Neural cell (in vitro differentiated cells): ENCODE data around the gene SYT2. TPM values are rescaled to one million over a fixed set of nuclear protein-coding genes. Genes with fewer than 3 reads are reported as not detected.

Source experiments
- H2AFZ ChIP-seq: fragments of 200-600, 300-800 bp; sonication (generic), shearing (Covaris generic); 2 replicates; pipeline ENCODE4 v1.6.0; 2014; ENCODE audit warnings: low read depth, mild to moderate bottlenecking, antibody characterized with exemption, low read length, moderate library complexity
- H3F3A ChIP-seq: fragments of 200-600 bp; shearing (Covaris generic); 2 replicates; pipeline ENCODE4 v1.6.1; 2016; ENCODE audit warnings: mild to moderate bottlenecking, moderate library complexity, mixed read lengths, antibody characterized with exemption, low read length; ENCODE audit not compliant: insufficient read depth, poor library complexity, severe bottlenecking
- H3K27ac ChIP-seq: fragments of 200-600, 300-800 bp; sonication (generic), shearing (Covaris generic); 2 replicates; pipeline ENCODE4 v1.5.1; 2014; ENCODE audit warnings: mild to moderate bottlenecking, low read length, moderate library complexity
- H3K27me3 ChIP-seq: fragments of 300-800, 200-600 bp; sonication (generic), shearing (Covaris generic); 2 replicates; pipeline ENCODE4 v1.6.0; 2014; ENCODE audit warnings: mild to moderate bottlenecking, low read depth, low read length, moderate library complexity; ENCODE audit not compliant: insufficient read depth
- H3K36me3 ChIP-seq: fragments of 300-800, 200-600 bp; sonication (generic), shearing (Covaris generic); 2 replicates; pipeline ENCODE4 v1.5.1; 2014; ENCODE audit warnings: mild to moderate bottlenecking, antibody characterized with exemption, low read length, moderate library complexity; ENCODE audit not compliant: insufficient read depth
- H3K4me2 ChIP-seq: fragments of 300-800, 200-600 bp; sonication (generic), shearing (Covaris generic); 2 replicates; pipeline ENCODE4 v1.6.0; 2014; ENCODE audit warnings: mild to moderate bottlenecking, low read length
- H3K4me3 ChIP-seq: fragments of 300-800, 200-600 bp; sonication (generic), shearing (Covaris generic); 2 replicates; pipeline ENCODE4 v1.5.1; 2014; ENCODE audit warnings: mild to moderate bottlenecking, low read length, moderate library complexity
- H3K79me2 ChIP-seq: fragments of 200-600 bp; shearing (Covaris generic); replicated peaks from 2 replicates; pipeline ENCODE4 v1.6.0; 2014; ENCODE audit warnings: mild to moderate bottlenecking, low read length, moderate library complexity; ENCODE audit not compliant: insufficient read depth
- H3K9ac ChIP-seq: fragments of 300-800, 200-600 bp; sonication (generic), shearing (Covaris generic); 2 replicates; pipeline ENCODE4 v1.6.1; 2016; ENCODE audit warnings: mild to moderate bottlenecking, low read length, mixed read lengths
- H3K9me2 ChIP-seq: fragments of 200-600 bp; shearing (Covaris generic); 2 replicates; pipeline ENCODE4 v1.6.1; 2016; ENCODE audit warnings: mild to moderate bottlenecking, low read length, mixed read lengths; ENCODE audit not compliant: insufficient read depth
- H3K9me3 ChIP-seq: fragments of 200-600, 300-800 bp; sonication (generic), shearing (Covaris generic); 2 replicates; pipeline ENCODE4 v1.6.1; 2016; ENCODE audit warnings: mild to moderate bottlenecking, mixed run types, low read length, moderate library complexity, mixed read lengths
- H4K20me1 ChIP-seq: fragments of 200-600 bp; shearing (Covaris generic); 2 replicates; pipeline ENCODE4 v1.6.1; 2016; ENCODE audit warnings: mild to moderate bottlenecking, mixed run types; ENCODE audit not compliant: insufficient read depth
- EP300 ChIP-seq: fragments of 450-650 bp; conservative IDR thresholded peaks from 2 replicates; pipeline ENCODE4 v1.6.1; 2014; ENCODE audit warnings: antibody characterized with exemption, mild to moderate bottlenecking, moderate library complexity; ENCODE audit not compliant: poor library complexity, severe bottlenecking
- EZH2 ChIP-seq: fragments of 200-600, 300-800 bp; shearing (Covaris generic), sonication (generic); IDR thresholded peaks from 2 replicates; pipeline ENCODE4 v1.6.1; 2014; ENCODE audit warnings: antibody characterized with exemption, low read length, borderline replicate concordance, mild to moderate bottlenecking; ENCODE audit not compliant: insufficient read depth, poor library complexity, severe bottlenecking
- MXI1 ChIP-seq: fragments of 450-650 bp; conservative IDR thresholded peaks from 2 replicates; pipeline ENCODE4 v1.6.1; 2014; ENCODE audit warnings: antibody characterized with exemption, mild to moderate bottlenecking; ENCODE audit not compliant: poor library complexity, severe bottlenecking
- POLR2AphosphoS5 ChIP-seq: IDR thresholded peaks from 2 replicates; pipeline ENCODE4 v1.6.1; 2012
- RAD21 ChIP-seq: fragments of 450-650 bp; conservative IDR thresholded peaks from 2 replicates; pipeline ENCODE4 v1.6.1; 2014; ENCODE audit warnings: antibody characterized with exemption, mild to moderate bottlenecking, moderate library complexity
- REST ChIP-seq: IDR thresholded peaks from 2 replicates; pipeline ENCODE4 v1.6.1; 2012; ENCODE audit warnings: borderline replicate concordance
- SMC3 ChIP-seq: fragments of 450-650 bp; conservative IDR thresholded peaks from 2 replicates; pipeline ENCODE4 v1.6.1; 2014; ENCODE audit warnings: antibody characterized with exemption, mild to moderate bottlenecking, moderate library complexity; ENCODE audit not compliant: poor library complexity
- TAF1 ChIP-seq: IDR thresholded peaks from 2 replicates; pipeline ENCODE4 v1.6.1; 2012; ENCODE audit warnings: low read depth
- polyA plus RNA-seq: library from polyadenylated mRNA; depleted of rRNA; stranded (reverse); fragments of >200 nt; gene quantifications from 2 replicates; pipeline ENCODE4 v1.2.3, GENCODE V29; 2014
- TF ChIP-seq, protein P1 (sequence below): fragments of 450-650 bp; IDR thresholded peaks from 2 replicates; pipeline ENCODE4 v1.5.1; 2014; ENCODE audit warnings: antibody characterized with exemption, mild to moderate bottlenecking, moderate library complexity; ENCODE audit not compliant: poor library complexity, severe bottlenecking

The SYT2 gene
- polyA plus RNA-seq, 1 donor from 2014 or later, result 0.04 TPM

- TF ChIP-seq EZH2, result no peak
- TF ChIP-seq MXI1, result no peak
These were observed 132.9 kb downstream of the SYT2 start (continued) for GRCh38 chr1:202577381-202577780.

DNA sequence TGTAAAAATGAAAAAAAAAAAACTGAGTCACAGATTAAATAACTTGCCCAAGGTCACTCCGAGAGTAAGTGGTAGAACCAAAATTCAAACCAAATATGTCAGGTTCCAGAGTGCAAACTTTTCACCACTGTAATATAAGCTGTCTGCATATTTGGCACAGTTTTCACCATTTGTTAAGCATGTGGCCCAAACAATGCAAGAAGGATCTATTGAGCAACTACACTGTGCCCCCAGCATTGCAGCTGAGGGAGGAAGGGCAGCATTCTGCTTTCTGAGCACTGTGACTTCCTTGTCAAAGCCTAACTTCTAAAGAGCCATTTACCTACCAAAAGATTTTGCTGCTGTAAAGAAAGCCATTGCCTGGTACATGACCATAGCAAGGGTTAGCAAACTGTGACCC, 133.4 kb downstream of the SYT2 start:
- Histone ChIP-seq H3K9me2 (no peaks in the 10 kb centered on the region), H3K79me2 (no peaks in the 10 kb centered on the region), H3K27ac (no peak overlapping the region), H3K27me3 (peaks cover 4% of the 10 kb centered on the region), H3K4me2 (no peak overlapping the region), H3K4me3 (no peak overlapping the region), H3K9ac (no peak overlapping the region), H3K36me3 (peaks cover 4% of the 10 kb centered on the region), H3K9me3 (no peaks in the 10 kb centered on the region), H2AFZ (no peak overlapping the region), H4K20me1 (no peaks in the 10 kb centered on the region), H3F3A (no peaks in the 10 kb centered on the region)
- TF ChIP-seq REST, result no peak
- TF ChIP-seq, protein P1, sequence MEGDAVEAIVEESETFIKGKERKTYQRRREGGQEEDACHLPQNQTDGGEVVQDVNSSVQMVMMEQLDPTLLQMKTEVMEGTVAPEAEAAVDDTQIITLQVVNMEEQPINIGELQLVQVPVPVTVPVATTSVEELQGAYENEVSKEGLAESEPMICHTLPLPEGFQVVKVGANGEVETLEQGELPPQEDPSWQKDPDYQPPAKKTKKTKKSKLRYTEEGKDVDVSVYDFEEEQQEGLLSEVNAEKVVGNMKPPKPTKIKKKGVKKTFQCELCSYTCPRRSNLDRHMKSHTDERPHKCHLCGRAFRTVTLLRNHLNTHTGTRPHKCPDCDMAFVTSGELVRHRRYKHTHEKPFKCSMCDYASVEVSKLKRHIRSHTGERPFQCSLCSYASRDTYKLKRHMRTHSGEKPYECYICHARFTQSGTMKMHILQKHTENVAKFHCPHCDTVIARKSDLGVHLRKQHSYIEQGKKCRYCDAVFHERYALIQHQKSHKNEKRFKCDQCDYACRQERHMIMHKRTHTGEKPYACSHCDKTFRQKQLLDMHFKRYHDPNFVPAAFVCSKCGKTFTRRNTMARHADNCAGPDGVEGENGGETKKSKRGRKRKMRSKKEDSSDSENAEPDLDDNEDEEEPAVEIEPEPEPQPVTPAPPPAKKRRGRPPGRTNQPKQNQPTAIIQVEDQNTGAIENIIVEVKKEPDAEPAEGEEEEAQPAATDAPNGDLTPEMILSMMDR, result no peak
- TF ChIP-seq TAF1, result no peak
- no peak for TF ChIP-seq SMC3
- TF ChIP-seq EP300, result no peak
- TF ChIP-seq RAD21, result no peak
- TF ChIP-seq MXI1, result no peak
- no peak for TF ChIP-seq EZH2
- no peak for TF ChIP-seq POLR2AphosphoS5

DNA sequence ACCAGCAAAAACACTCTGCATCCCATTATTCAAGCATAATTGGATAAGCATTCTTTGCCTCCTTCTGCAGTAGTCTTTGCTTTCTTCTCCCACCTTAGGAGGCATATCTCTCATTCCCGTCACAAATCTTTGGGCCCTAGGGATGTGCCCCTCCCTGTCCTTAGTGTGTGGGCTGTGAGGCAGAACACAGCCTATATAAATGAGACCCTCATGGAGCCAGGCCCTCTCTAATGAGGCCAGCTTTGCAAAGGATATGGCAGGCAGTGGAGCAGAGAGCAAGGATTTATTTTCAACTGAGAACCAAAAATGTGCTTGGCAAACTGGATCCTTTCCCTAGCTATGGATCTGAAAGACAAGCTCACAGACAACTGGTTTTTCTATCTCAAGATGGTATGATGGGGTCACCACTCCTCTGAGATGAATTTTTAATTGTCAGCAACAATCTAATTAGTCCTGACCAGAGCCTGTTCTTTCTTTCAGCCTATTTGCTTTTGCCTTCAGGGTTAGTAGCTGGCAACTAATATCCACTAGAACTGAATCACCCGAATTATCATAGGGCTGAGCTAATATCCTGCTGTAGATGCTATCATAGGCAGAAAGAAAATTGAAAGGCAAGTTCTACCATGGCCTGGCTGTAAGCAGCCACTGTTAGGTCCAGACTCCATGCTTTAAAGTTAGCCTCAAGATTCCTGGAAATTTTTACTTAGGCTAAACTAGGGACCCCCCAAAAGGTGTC, 134.2 kb downstream of the SYT2 start:
- no peaks in the 10 kb centered on the region for H3K9me3 ChIP-seq
- no peaks in the 10 kb centered on the region for H3F3A ChIP-seq
- TF ChIP-seq RAD21, result no peak
- TF ChIP-seq REST, result no peak
- TF ChIP-seq POLR2AphosphoS5, result no peak
- TF ChIP-seq SMC3, result no peak
- no peak for TF ChIP-seq TAF1
- TF ChIP-seq MXI1, result no peak
- TF ChIP-seq, protein P1, result no peak
- no peak for TF ChIP-seq EZH2
- peaks cover 4% of the 10 kb centered on the region for H3K36me3 ChIP-seq
- peaks cover 4% of the 10 kb centered on the region for H3K27me3 ChIP-seq
- H3K27ac ChIP-seq, result no peak overlapping the region
- no peak overlapping the region for H3K4me3 ChIP-seq
- H2AFZ ChIP-seq, result no peak overlapping the region
- no peak overlapping the region for H3K4me2 ChIP-seq
- no peaks in the 10 kb centered on the region for H4K20me1 ChIP-seq
- no peaks in the 10 kb centered on the region for H3K79me2 ChIP-seq
- H3K9me2 ChIP-seq, result no peaks in the 10 kb centered on the region
- no peak overlapping the region for H3K9ac ChIP-seq
